Colonic mucosa (tissue), 4 donors: ENCODE data around the gene CTAG2. TPM values are rescaled to one million over a fixed set of nuclear protein-coding genes. Genes with fewer than 3 reads are reported as not detected.

Experiments
- DNase-seq: peaks from one replicate; pipeline ENCODE4 v3.0.0-alpha.2; 2020
- H3K27ac ChIP-seq: fragments of 200-600 bp; one replicate; pipeline ENCODE4 v1.8.0; 2021
- H3K27me3 ChIP-seq: fragments of 200-600 bp; one replicate; pipeline ENCODE4 v1.8.0; 2021
- H3K36me3 ChIP-seq: fragments of 200-600 bp; one replicate; pipeline ENCODE4 v1.8.0; 2021
- H3K4me1 ChIP-seq: fragments of 200-600 bp; one replicate; pipeline ENCODE4 v1.8.0; 2021; ENCODE audit warnings: mild to moderate bottlenecking
- H3K4me3 ChIP-seq: fragments of 200-600 bp; one replicate; pipeline ENCODE4 v1.8.0; 2021
- H3K9ac ChIP-seq, 2 donors: one replicate each; pipeline ENCODE4 v1.7.0; 2013; ENCODE audit warnings: control low read depth in 2 of 2, low read depth in 2 of 2, low read length in 2 of 2
- H3K9me3 ChIP-seq: fragments of 200-600 bp; one replicate; pipeline ENCODE4 v1.8.0; 2021
- CTCF ChIP-seq: fragments of 200-600 bp; IDR thresholded peaks from one replicate; pipeline ENCODE4 v1.8.0; 2022; ENCODE audit warnings: antibody characterized with exemption, mild to moderate bottlenecking
- intact Hi-C: fragments of 100-400 bp; cut with DNase I; formaldehyde crosslinking; loops from one replicate; pipeline ENCODE4 v1.14.1; 2022
- total RNA-seq, 2 donors: library from RNA; stranded (reverse); fragmentation: NEBNext Ultra II Directional in 1 of 2; extraction: Animal tissue kit (Norgen Biotek cat#: 25700) in 1 of 2; gene quantifications; one replicate each; pipeline ENCODE4 v1.2.1, GENCODE V29; 2021
- donor health status: healthy.
- donor health status: DM: no; HTN: no; CAD: no.
- donor health status: DM: no; HTN: no; CAD: no.

Gene CTAG2
- total RNA-seq, 2 donors from 2014 or later, result not detected

GRCh38 chrX:154655786-154656185 lies 2.4 kb upstream of the CTAG2 start:
- Histone ChIP-seq H3K4me3 (no peak overlapping the region), H3K9ac (no peak overlapping the region), H3K36me3 (no peaks in the 10 kb centered on the region), H3K4me1 (no peaks in the 10 kb centered on the region), H3K9me3 (no peaks in the 10 kb centered on the region), H3K27ac (no peak overlapping the region), H3K27me3 (no peaks in the 10 kb centered on the region)
- no peak for TF ChIP-seq CTCF
- intact Hi-C loops, result no loop called here
- DNase-seq, result no peak

- no peaks in the 10 kb centered on the region for H3K36me3 ChIP-seq
These were observed 2.0 kb upstream of the CTAG2 start for GRCh38 chrX:154655346-154655745.

GRCh38 chrX:154654925-154655324 lies 1.5 kb upstream of the CTAG2 start:
- no peaks in the 10 kb centered on the region for H3K9me3 ChIP-seq
- intact Hi-C loops, result no loop called here
- no peak overlapping the region for H3K9ac ChIP-seq

More at GRCh38 chrX:154655346-154655745, 2.0 kb upstream of the CTAG2 start:
- Histone ChIP-seq H3K27ac (no peak overlapping the region), H3K27me3 (no peaks in the 10 kb centered on the region), H3K9ac (no peak overlapping the region), H3K9me3 (no peaks in the 10 kb centered on the region), H3K4me1 (no peaks in the 10 kb centered on the region), H3K4me3 (no peak overlapping the region)
- no peak for TF ChIP-seq CTCF
- intact Hi-C loops, result no loop called here
- no peak for DNase-seq

GRCh38 chrX:154654372-154654771 lies 993 bp upstream of the CTAG2 start:
- no peak for TF ChIP-seq CTCF
- Histone ChIP-seq H3K27me3 (no peaks in the 10 kb centered on the region), H3K36me3 (no peaks in the 10 kb centered on the region), H3K9me3 (no peaks in the 10 kb centered on the region), H3K4me3 (no peak overlapping the region), H3K4me1 (no peaks in the 10 kb centered on the region), H3K9ac (no peak overlapping the region), H3K27ac (no peak overlapping the region)
- intact Hi-C loops, result no loop called here
- DNase-seq, result no peak

More at GRCh38 chrX:154654925-154655324, 1.5 kb upstream of the CTAG2 start:
- H3K27me3 ChIP-seq, result no peaks in the 10 kb centered on the region
- H3K27ac ChIP-seq, result no peak overlapping the region
- DNase-seq, result no peak
- no peak for TF ChIP-seq CTCF
- no peaks in the 10 kb centered on the region for H3K4me1 ChIP-seq
- H3K36me3 ChIP-seq, result no peaks in the 10 kb centered on the region
- no peak overlapping the region for H3K4me3 ChIP-seq

GRCh38 chrX:154653048-154653401 lies 354 bp downstream of the CTAG2 start:
- DNase-seq, result no peak
- intact Hi-C loops, result no loop called here
- Histone ChIP-seq H3K9me3 (no peaks in the 10 kb centered on the region), H3K27me3 (no peaks in the 10 kb centered on the region), H3K9ac (no peak overlapping the region), H3K4me1 (no peaks in the 10 kb centered on the region), H3K27ac (no peak overlapping the region), H3K36me3 (no peaks in the 10 kb centered on the region), H3K4me3 (no peak overlapping the region)
- no peak for TF ChIP-seq CTCF
